GM04504 (cell line): ENCODE data around the gene PPARG.

ENCODE experiments used
- DNase-seq: peaks from one replicate; pipeline ENCODE4 v3.0.0-alpha.2; 2012; ENCODE audit warnings: low read depth

Gene PPARG

GRCh38 chr3:12345584-12346494 lies 57.0 kb downstream of the PPARG start:
- no peak for DNase-seq

- DNase-seq, result no peak
Observed at GRCh38 chr3:12347301-12347700, 58.4 kb downstream of the PPARG start.

- DNase-seq, result no peak
Observed at GRCh38 chr3:12349895-12350811, 61.3 kb downstream of the PPARG start.

GRCh38 chr3:12351145-12351544 lies 62.3 kb downstream of the PPARG start:
- DNase-seq, result no peak

- DNase-seq, result no peak
Observed at GRCh38 chr3:12352253-12352652, 63.4 kb downstream of the PPARG start.

- DNase-seq, result no peak
Observed at GRCh38 chr3:12352755-12353154, 63.9 kb downstream of the PPARG start.

GRCh38 chr3:12353796-12354525 lies 65.1 kb downstream of the PPARG start:
- peak; percentile 8 for DNase-seq

GRCh38 chr3:12356175-12356574 lies 67.3 kb downstream of the PPARG start:
- no peak for DNase-seq

GRCh38 chr3:12356996-12357395 lies 68.1 kb downstream of the PPARG start:
- no peak for DNase-seq

GRCh38 chr3:12357456-12357855 lies 68.6 kb downstream of the PPARG start:
- DNase-seq, result no peak

GRCh38 chr3:12363397-12364195 lies 74.7 kb downstream of the PPARG start:
- DNase-seq, result no peak

- DNase-seq, result no peak
Observed at GRCh38 chr3:12367346-12367745, 78.5 kb downstream of the PPARG start.

- no peak for DNase-seq
Observed at GRCh38 chr3:12369029-12369428, 80.2 kb downstream of the PPARG start.

- no peak for DNase-seq
Observed at GRCh38 chr3:12369598-12369997, 80.7 kb downstream of the PPARG start.

- no peak for DNase-seq
Observed at GRCh38 chr3:12370758-12371157, 81.9 kb downstream of the PPARG start.

- no peak for DNase-seq
Observed at GRCh38 chr3:12371525-12372140, 82.8 kb downstream of the PPARG start.

- DNase-seq, result no peak
Observed at GRCh38 chr3:12372741-12373280, 83.9 kb downstream of the PPARG start.

- DNase-seq, result no peak
Observed at GRCh38 chr3:12375572-12375971, 86.7 kb downstream of the PPARG start.

GRCh38 chr3:12379640-12380429 lies 91.0 kb downstream of the PPARG start:
- DNase-seq, result no peak

GRCh38 chr3:12380461-12380860 lies 91.6 kb downstream of the PPARG start:
- no peak for DNase-seq
